HG02798 (cell line): ENCODE measurements around the gene C1S.

ENCODE experiments used
- ATAC-seq: cut with Tn5 transposase; IDR thresholded peaks from one replicate; pipeline ENCODE4 v1.9.1; 2021; ENCODE audit warnings: mild to moderate bottlenecking; ENCODE audit not compliant: unreplicated experiment, poor library complexity

C1S gene

DNA sequence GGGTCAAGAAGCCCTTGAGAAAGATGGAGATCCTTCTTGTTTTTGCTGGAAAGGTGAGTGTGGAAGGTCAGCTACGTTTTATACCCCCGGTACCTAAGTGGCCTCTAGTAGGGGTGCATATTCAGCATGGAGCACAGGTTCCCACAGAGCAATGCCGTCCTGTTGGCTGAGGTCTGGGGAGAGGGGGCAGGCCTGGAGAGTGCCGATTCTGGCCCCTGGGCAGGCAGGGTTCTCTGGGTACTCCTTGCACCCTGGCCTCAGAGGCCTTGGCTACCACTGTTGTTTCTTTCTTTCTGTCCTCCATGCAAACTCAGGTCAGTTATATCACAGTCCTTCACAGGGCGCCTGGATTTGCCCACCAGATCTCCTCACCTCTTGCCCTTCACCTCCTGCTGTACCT is 59.6 kb downstream of the C1S start:
- no peak for ATAC-seq
